Breast epithelium (tissue), 4 donors: ENCODE measurements around the gene DAB1. TPM values are rescaled to one million over a fixed set of nuclear protein-coding genes. Genes with fewer than 3 reads are reported as not detected.

Source experiments
- DNase-seq, 2 donors: peaks; one replicate each; pipeline ENCODE4 v3.0.0-alpha.2; 2019; ENCODE audit warnings: low spot score in 2 of 2
- H3K27ac ChIP-seq, 2 donors: fragments of 200-600 bp; sonication (generic) in 1 of 2; one replicate each; pipeline ENCODE4 v1.5.1; 2016 to 2019; ENCODE audit warnings: mild to moderate bottlenecking in 1 of 2
- H3K27me3 ChIP-seq, 2 donors: fragments of 200-600 bp; sonication (generic) in 1 of 2; one replicate each; pipeline versions ENCODE4 v1.5.1 to v1.6.0; 2017 to 2019; ENCODE audit warnings: control low read depth in 1 of 2, mild to moderate bottlenecking in 1 of 2
- H3K36me3 ChIP-seq: fragments of 200-600 bp; one replicate; pipeline ENCODE4 v1.5.1; 2019
- H3K4me1 ChIP-seq, 2 donors: fragments of 200-600 bp; sonication (generic); one replicate each; pipeline ENCODE4 v1.5.1; 2016 to 2019; ENCODE audit warnings: control low read depth in 1 of 2
- H3K4me3 ChIP-seq, 3 donors: fragments of 200-600 bp; sonication (generic); 1 replicate in 2 of 3; 2 replicates in 1 of 3; pipeline ENCODE4 v1.5.1; 2016 to 2019; ENCODE audit warnings: mild to moderate bottlenecking in 3 of 3, moderate library complexity in 2 of 3
- H3K9me3 ChIP-seq, 2 donors: fragments of 200-600 bp; sonication (generic) in 1 of 2; one replicate each; pipeline ENCODE4 v1.5.1; 2016 to 2019; ENCODE audit warnings: control low read depth in 1 of 2
- CTCF ChIP-seq, 3 donors: fragments of 450-650 bp; IDR thresholded peaks; one replicate each; pipeline ENCODE4 v1.5.1; 2016 to 2017; ENCODE audit warnings: antibody characterized with exemption in 3 of 3, mild to moderate bottlenecking in 3 of 3, moderate library complexity in 3 of 3
- POLR2A ChIP-seq: fragments of 450-650 bp; IDR thresholded peaks from one replicate; pipeline ENCODE4 v1.6.1; 2016; ENCODE audit warnings: antibody characterized with exemption, mild to moderate bottlenecking, moderate library complexity
- POLR2AphosphoS5 ChIP-seq, 3 donors: sonication (generic); formaldehyde crosslinking; IDR thresholded peaks; one replicate each; pipeline ENCODE4 v1.6.1; 2017; ENCODE audit warnings: antibody characterized with exemption in 3 of 3
- intact Hi-C: fragments of 100-400 bp; cut with DNase I; formaldehyde crosslinking; loops from one replicate; pipeline ENCODE4 v1.15.1; 2023; ENCODE audit warnings: low total_unique reads
- total RNA-seq, 3 donors: library from RNA; depleted of rRNA; stranded (reverse); fragments of >200 nt; gene quantifications; one replicate each; pipeline ENCODE4 v1.1.0, GENCODE V29; 2016

The DAB1 gene
- total RNA-seq, 3 donors from 2014 or later = 0.48 to 0.66 (median 0.59) TPM

GRCh38 chr1:57467830-57468229 is 44.0 kb upstream of the DAB1 start:
- Histone ChIP-seq H3K27ac (no peak overlapping the region), H3K27me3 (no peaks in the 10 kb centered on the region), H3K36me3 (no peaks in the 10 kb centered on the region), H3K9me3 (no peaks in the 10 kb centered on the region), H3K4me1 (no peaks in the 10 kb centered on the region), H3K4me3 (no peak overlapping the region)
- TF ChIP-seq POLR2A (no peak), POLR2AphosphoS5 (IDR thresholded peaks at IDR 0.05) (no peak), CTCF (IDR thresholded peaks at IDR 0.05) (no peak)
- DNase-seq = no peak
- intact Hi-C loops = no loop called here

- no peaks in the 10 kb centered on the region for H3K4me1 ChIP-seq
- no peak overlapping the region for H3K4me3 ChIP-seq
- H3K9me3 ChIP-seq = no peaks in the 10 kb centered on the region
- no peak for DNase-seq
- H3K36me3 ChIP-seq = no peaks in the 10 kb centered on the region
- no peaks in the 10 kb centered on the region for H3K27me3 ChIP-seq
- no peak overlapping the region for H3K27ac ChIP-seq
- intact Hi-C loops = no loop called here
- TF ChIP-seq POLR2AphosphoS5 (IDR thresholded peaks at IDR 0.05) = no peak
- no peak for TF ChIP-seq POLR2A
- no peak for TF ChIP-seq CTCF (IDR thresholded peaks at IDR 0.05)
These were observed 40.9 kb upstream of the DAB1 start for GRCh38 chr1:57464756-57465155.

- Histone ChIP-seq H3K36me3 (no peaks in the 10 kb centered on the region), H3K27ac (no peak overlapping the region), H3K27me3 (no peaks in the 10 kb centered on the region), H3K4me3 (no peak overlapping the region), H3K4me1 (no peaks in the 10 kb centered on the region), H3K9me3 (no peaks in the 10 kb centered on the region)
- DNase-seq = no peak
- no peak for TF ChIP-seq CTCF (IDR thresholded peaks at IDR 0.05)
- intact Hi-C loops = no loop called here
These were observed 39.5 kb upstream of the DAB1 start for GRCh38 chr1:57463343-57463742.

- no peaks in the 10 kb centered on the region for H3K36me3 ChIP-seq
- H3K27me3 ChIP-seq = no peaks in the 10 kb centered on the region
- H3K9me3 ChIP-seq = peaks cover 0 to 6% of the 10 kb centered on the region in 2 donors
- H3K4me3 ChIP-seq = no peak overlapping the region
- DNase-seq = no peak
- TF ChIP-seq POLR2AphosphoS5 (IDR thresholded peaks at IDR 0.05) = no peak
- TF ChIP-seq CTCF (IDR thresholded peaks at IDR 0.05) = no peak
- TF ChIP-seq POLR2A = no peak
- H3K4me1 ChIP-seq = no peaks in the 10 kb centered on the region
- intact Hi-C loops = no loop called here
- H3K27ac ChIP-seq = no peak overlapping the region
These were observed 37.5 kb upstream of the DAB1 start for GRCh38 chr1:57461405-57461804.

GRCh38 chr1:57451516-57451915 is 27.7 kb upstream of the DAB1 start:
- Histone ChIP-seq H3K27ac (no peak overlapping the region), H3K4me1 (no peaks in the 10 kb centered on the region), H3K27me3 (no peaks in the 10 kb centered on the region), H3K9me3 (no peaks in the 10 kb centered on the region), H3K4me3 (no peak overlapping the region), H3K36me3 (no peaks in the 10 kb centered on the region)
- DNase-seq = no peak
- TF ChIP-seq POLR2A (no peak), CTCF (IDR thresholded peaks at IDR 0.05) (no peak), POLR2AphosphoS5 (IDR thresholded peaks at IDR 0.05) (no peak)
- intact Hi-C loops = no loop called here
